Neural crest cell (in vitro differentiated cells): ENCODE measurements around the gene WDR18. TPM values are rescaled to one million over a fixed set of nuclear protein-coding genes. Genes with fewer than 3 reads are reported as not detected.
A peak's percentile ranks its signal among the peaks of the same experiment; 100 is the strongest.

Source experiments
- DNase-seq: peaks from one replicate; pipeline ENCODE4 v3.0.0; 2021; ENCODE audit warnings: low read depth, mixed read lengths, low spot score
- H3K27ac Mint-ChIP-seq: one replicate; pipeline ENCODE4 v1.8.0; 2021; ENCODE audit warnings: mild to moderate bottlenecking, mixed read lengths; ENCODE audit not compliant: unreplicated experiment
- H3K27me3 Mint-ChIP-seq: 2 replicates; pipeline ENCODE4 v1.8.0; 2021; ENCODE audit warnings: low read depth, mild to moderate bottlenecking, mixed read lengths
- H3K36me3 Mint-ChIP-seq: 2 replicates; pipeline ENCODE4 v1.8.0; 2021; ENCODE audit warnings: low read depth, mild to moderate bottlenecking, mixed read lengths
- H3K4me1 Mint-ChIP-seq: 2 replicates; pipeline ENCODE4 v1.8.0; 2021; ENCODE audit warnings: mixed read lengths
- H3K4me3 Mint-ChIP-seq: one replicate; pipeline ENCODE4 v1.8.0; 2021; ENCODE audit warnings: mild to moderate bottlenecking, mixed read lengths
- H3K9me3 Mint-ChIP-seq: 2 replicates; pipeline ENCODE4 v1.8.0; 2021; ENCODE audit warnings: mixed read lengths
- total RNA-seq: library from RNA; stranded (reverse); gene quantifications from 2 replicates; pipeline ENCODE4 v1.2.1, GENCODE V29; 2021
- TF ChIP-seq, protein P1 (sequence below): fragments of 200-600 bp; sonication (generic); conservative IDR thresholded peaks from 2 replicates; pipeline ENCODE4 v1.5.0; 2021; ENCODE audit warnings: antibody characterized with exemption, mild to moderate bottlenecking

WDR18 gene
- total RNA-seq, 1 donor from 2014 or later = 65.2 TPM

DNA sequence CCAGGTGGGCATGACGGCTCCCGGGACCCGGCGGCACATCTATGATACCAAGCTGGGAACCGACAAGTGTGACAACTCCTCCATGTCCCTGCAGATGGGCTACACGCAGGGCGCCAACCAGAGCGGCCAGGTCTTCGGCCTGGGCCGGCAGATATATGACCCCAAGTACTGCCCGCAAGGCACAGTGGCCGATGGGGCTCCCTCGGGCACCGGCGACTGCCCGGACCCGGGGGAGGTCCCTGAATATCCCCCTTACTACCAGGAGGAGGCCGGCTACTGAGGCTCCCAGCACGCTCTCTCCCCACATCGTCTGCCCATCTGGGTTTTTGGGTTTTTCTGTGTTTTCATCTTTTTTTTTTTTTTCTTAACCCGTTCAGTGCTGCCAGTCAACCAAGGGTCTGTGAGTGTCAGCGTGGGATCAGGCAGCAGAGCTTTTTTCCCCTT is 53.5 kb downstream of the WDR18 start:
- no peak for DNase-seq
- Mint-ChIP-seq H3K27ac (no peak overlapping the region), H3K27me3 (no peaks in the 10 kb centered on the region), H3K9me3 (no peaks in the 10 kb centered on the region), H3K36me3 (peaks cover 3% of the 10 kb centered on the region), H3K4me1 (peaks cover 27% of the 10 kb centered on the region), H3K4me3 (peak overlapping the region; percentile 27)
- TF ChIP-seq, protein P1, sequence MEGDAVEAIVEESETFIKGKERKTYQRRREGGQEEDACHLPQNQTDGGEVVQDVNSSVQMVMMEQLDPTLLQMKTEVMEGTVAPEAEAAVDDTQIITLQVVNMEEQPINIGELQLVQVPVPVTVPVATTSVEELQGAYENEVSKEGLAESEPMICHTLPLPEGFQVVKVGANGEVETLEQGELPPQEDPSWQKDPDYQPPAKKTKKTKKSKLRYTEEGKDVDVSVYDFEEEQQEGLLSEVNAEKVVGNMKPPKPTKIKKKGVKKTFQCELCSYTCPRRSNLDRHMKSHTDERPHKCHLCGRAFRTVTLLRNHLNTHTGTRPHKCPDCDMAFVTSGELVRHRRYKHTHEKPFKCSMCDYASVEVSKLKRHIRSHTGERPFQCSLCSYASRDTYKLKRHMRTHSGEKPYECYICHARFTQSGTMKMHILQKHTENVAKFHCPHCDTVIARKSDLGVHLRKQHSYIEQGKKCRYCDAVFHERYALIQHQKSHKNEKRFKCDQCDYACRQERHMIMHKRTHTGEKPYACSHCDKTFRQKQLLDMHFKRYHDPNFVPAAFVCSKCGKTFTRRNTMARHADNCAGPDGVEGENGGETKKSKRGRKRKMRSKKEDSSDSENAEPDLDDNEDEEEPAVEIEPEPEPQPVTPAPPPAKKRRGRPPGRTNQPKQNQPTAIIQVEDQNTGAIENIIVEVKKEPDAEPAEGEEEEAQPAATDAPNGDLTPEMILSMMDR = no peak

DNA sequence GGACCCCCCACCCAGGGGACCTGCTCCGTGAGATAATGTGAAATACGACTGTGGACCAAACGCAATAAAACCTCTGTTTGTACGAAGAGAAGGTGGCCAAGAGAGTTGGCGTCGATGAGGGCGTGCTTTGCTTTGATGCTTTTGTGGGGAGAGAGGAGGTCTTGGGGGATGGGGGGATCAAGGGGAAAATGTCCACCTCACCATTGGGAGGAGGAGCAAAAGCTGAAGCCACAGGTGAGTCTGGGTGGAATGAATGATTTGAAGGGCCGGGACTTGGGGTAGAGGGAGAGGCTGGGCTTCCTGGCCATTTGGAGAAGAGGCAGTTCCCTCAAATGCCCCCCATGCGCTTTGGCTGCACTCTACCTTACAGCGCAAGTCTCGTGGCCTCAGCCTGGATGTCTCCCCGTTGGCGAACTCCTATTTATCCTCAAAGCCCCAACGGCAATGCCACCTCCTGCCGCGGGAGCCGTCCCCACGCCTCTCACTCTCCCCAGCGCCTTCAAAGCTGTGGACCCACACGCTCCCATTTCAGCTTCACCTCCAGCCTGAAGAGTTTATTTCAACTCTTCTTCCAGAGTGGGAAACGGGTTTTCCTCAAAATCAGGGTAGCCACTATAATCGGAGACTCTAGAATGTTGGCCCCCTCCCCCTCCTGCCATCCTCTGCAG is 55.0 kb downstream of the WDR18 start:
- H3K4me1 Mint-ChIP-seq = peaks cover 27% of the 10 kb centered on the region
- H3K27me3 Mint-ChIP-seq = no peaks in the 10 kb centered on the region
- H3K9me3 Mint-ChIP-seq = no peaks in the 10 kb centered on the region
- H3K4me3 Mint-ChIP-seq = peak overlapping the region; percentile 97
- DNase-seq = no peak
- H3K36me3 Mint-ChIP-seq = peaks cover 3% of the 10 kb centered on the region
- TF ChIP-seq, protein P1 = no peak
- peak overlapping the region; percentile 19 for H3K27ac Mint-ChIP-seq

DNA sequence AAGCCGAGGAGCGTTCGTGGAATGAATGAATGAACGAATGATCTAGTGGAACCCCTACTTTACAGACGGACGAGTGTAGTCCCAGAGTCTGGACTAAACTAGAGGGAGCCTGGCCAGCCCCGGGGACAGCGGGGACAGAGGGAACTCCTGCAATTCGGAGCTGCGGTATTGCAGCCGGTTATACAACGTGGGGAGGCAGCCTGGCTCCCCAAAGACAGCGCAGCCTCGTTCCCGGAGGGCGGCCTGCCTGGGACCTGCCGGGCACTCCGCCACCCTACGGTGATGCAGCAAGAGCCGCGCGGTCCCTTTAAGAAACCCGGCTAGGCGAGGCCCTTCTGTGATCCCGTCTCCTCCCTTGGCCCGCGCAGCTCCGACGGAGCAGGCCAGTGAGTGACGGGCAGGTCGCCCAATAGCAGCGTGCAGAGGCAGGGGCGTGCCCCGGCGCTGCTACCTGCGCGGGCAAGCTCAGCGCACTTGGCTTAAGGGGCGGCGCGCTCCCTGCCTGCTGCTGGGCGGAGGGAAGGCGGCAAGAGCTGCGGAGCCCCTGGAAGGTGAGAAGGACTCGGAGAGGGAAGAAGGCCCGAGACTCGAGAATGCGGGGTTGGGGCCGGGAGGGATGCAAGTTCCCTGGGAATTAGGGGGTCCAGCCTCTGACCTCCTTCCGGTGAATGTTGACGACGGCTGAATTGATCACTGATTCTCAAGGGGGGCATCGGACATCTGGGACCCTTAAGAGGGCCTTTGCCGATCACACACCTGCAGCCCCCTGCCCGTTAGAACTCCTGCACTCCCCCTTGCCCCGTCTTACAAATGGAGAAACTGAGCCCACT is 55.7 kb downstream of the WDR18 start, which contains the start of gene ABCA7:
Gene ABCA7 (plus strand): TSS at position 462 of the 830 bp plus-strand sequence. CDS start 1,255 bp downstream, outside the sequence.
- Mint-ChIP-seq H3K4me1 (peaks cover 27% of the 10 kb centered on the region), H3K27me3 (no peaks in the 10 kb centered on the region), H3K9me3 (no peaks in the 10 kb centered on the region), H3K4me3 (peak within 1 kb of the TSS; percentile 97), H3K36me3 (peaks cover 3% of the 10 kb centered on the region), H3K27ac (peak within 1 kb of the TSS; percentile 78)
- DNase-seq = peak; percentile 99
- TF ChIP-seq, protein P1 = peak; percentile 10

DNA sequence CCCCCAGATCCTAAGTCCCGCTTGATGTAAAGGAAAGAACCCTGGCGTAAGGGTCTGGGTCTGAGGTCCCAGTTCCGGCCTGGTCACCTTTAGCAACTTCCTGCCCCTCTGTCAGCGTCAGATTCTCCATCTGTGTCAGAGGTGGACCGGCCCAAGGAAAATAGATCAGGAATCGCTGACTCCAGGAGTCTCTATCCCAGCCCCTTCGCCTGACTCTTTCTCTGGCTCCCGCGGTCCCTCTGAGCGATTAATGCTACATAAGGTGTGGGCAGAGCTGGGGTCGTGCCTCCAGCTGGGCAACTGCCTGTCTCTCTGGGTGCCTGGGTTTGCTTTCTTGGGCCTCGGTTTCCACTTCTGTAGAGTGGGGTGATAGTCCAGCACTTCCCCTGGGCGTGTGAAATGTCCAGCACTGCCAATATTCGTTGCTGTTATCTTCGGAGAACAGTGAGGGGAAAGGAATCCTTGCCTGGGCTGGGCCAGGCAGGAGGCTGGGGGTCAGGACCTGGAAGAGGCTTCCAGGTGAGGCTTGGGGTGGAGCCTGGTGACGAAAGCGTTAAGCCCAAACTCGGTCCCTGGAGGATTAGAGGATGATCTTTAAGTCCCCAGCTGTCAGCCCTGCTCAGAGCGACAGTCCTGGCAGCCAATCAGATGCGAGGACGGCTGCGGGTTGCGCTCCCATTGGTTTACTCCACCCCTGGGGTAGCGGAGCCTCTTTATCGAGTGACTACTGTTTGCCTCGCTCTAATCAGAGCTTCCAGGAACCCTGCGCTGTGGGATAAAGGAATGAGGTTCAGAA is 56.5 kb downstream of the WDR18 start:
- H3K27me3 Mint-ChIP-seq = no peaks in the 10 kb centered on the region
- DNase-seq = peak; percentile 79
- H3K4me1 Mint-ChIP-seq = peaks cover 27% of the 10 kb centered on the region
- peak overlapping the region; percentile 97 for H3K4me3 Mint-ChIP-seq
- H3K9me3 Mint-ChIP-seq = no peaks in the 10 kb centered on the region
- TF ChIP-seq, protein P1 = no peak
- H3K27ac Mint-ChIP-seq = peak overlapping the region; percentile 78
- peaks cover 3% of the 10 kb centered on the region for H3K36me3 Mint-ChIP-seq

DNA sequence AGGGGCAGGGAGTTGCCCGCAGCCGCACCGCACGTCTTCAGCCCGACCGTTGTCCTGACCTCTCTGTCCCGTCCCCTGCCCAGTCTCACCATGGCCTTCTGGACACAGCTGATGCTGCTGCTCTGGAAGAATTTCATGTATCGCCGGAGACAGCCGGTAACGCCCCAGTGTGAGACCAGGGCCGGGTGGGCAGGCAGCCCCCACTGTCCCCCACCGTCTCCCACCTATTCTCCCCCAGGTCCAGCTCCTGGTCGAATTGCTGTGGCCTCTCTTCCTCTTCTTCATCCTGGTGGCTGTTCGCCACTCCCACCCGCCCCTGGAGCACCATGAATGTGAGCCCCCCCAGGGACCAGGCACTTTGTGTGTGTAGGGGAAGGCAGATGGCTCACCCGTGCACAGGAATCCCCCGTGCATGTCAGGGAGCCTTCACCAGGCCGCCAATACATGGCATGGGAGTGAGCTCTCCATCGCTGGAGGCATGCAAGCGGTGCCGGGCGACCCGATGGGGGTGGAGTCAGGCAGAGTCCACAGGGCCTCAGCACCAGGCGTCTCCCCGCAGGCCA is 57.2 kb downstream of the WDR18 start:
- H3K27ac Mint-ChIP-seq = peak overlapping the region; percentile 57
- DNase-seq = no peak
- H3K4me1 Mint-ChIP-seq = peaks cover 27% of the 10 kb centered on the region
- H3K9me3 Mint-ChIP-seq = no peaks in the 10 kb centered on the region
- H3K27me3 Mint-ChIP-seq = no peaks in the 10 kb centered on the region
- H3K36me3 Mint-ChIP-seq = peaks cover 3% of the 10 kb centered on the region
- H3K4me3 Mint-ChIP-seq = peak overlapping the region; percentile 97
- TF ChIP-seq, protein P1 = no peak
